Skin of body (tissue), 2 donors: ENCODE results near the gene SHROOM2. TPM values are rescaled to one million over a fixed set of nuclear protein-coding genes. Genes with fewer than 3 reads are reported as not detected.
"Not testable (repeated sequence)": the region's sequence is repeated elsewhere in the genome, so short reads cannot be mapped to it uniquely, and the experiment has no call there.

Experiments used
- DNase-seq: peaks from one replicate; lab custom pipeline; 2025; lab: John Stamatoyannopoulos, UW
- total RNA-seq: library from RNA; depleted of rRNA; stranded (reverse); fragments of >200 nt; gene quantifications from one replicate; pipeline ENCODE4 v1.2.3, GENCODE V29; 2014

SHROOM2 gene
- total RNA-seq, 1 donor from 2014 or later: 3.1 TPM

DNA sequence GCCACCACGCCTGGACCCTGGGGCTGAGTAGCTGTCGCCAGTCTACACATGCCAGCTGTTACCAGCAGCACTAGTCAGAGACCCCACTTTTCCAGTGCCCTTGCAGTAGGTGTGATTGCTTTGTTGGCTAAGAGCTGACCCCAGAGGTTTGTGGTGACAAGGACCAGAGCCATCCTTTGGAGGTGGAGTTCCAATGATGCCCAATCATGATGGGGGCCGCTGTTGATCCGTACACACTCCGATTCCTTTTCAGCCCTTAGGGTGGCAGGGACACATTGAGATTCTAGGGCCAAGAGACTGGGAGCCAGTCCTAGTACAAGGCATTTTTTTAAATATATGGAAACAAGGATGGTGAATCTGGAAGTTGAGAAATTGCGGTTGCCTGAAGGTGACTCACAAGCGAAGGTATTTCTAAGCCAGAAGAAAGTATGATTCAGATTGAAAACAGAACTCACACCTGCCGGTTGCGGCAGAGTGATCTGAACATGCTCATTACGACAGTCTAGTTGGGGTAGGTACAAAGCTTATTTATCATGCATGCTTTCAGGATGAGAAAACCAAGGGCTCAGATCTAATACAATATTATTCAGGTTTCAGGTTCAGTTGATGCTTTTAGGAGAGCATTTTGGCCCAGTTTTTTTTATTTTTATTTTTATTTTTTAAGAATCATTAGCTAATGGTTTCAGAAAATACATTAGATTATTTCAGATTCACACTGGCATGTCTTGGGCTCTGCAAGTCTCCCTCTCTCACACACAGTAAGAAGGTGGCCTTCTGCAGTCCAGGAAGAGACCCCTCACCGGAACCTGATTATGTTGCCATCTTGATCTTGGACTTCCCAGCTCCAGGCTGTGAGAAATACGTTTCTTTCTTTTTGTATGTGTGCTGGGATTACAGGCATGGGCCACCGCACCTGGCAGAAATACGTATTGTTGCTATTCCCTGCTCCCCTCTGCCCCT is 43.4 kb downstream of the SHROOM2 start:
- no peak for DNase-seq

DNA sequence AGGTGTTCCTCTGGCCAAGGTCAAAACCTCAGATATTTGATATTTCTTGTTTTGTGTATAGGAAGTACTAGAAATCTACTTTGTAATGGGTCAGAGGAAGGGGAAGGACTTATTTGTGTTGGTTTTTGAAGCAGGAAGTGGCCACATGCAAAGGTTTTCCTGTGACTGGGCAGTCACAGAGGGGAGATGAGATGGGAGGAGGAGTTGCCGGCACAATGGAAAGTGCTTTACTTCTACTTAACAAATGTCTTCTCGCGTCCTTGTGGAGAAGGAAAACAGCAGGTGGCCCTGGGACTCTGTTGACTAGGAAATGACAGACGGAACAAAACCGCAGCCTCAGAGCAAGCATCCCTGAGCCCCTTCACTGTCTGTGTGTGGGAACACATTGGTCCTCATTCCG is 46.6 kb downstream of the SHROOM2 start:
- no peak for DNase-seq

DNA sequence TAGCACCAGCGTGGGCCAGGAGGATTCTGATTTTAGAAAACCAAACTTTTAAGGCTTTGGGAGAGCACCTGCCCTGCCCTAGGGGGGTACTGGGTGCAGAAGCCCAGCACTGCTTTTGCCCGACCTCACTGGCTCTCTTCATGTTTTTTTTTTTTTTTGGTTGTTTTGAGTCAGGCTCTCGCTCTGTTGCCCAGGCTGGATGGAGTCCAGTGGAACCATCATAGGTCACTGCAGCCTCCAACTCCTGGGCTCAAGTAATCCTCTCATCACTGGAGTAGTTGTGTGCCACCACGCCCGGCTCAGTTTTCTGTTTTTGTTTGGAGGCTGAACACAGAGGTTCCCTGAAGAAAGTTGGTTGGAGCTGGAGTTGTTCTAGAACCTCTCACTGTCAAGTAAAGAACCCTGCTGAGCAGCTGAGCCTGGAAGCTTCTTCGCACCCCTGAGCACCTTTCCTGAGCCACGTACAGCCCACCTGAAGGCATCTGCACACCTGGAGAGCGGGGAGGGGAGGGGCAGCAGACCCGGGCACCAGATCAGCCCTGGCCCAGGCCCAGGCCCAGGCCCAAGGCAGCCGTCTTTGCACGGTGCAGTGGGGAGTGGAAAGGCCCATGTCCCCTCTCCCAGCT is 49.5 kb downstream of the SHROOM2 start:
- no peak for DNase-seq

DNA sequence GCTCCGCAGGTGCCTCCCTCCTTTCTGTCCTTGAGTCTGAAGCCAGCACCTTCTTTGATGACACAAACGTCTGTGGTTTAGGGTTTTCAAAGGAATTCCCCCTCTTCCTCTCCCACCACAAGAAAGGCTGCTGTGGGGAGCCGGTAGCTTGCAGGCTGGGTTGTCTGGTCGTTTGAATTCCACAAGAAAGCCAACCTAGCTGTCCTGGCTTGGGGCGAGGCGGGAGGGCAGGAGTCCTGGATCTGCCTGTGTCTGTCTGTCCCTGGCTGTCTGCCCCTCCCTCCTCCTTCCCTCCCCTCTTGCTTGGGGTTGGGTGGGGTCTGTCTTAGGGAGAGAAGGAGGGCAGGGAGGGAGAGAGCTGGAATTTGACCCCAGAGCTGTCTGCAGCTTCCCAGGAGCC is 56.3 kb downstream of the SHROOM2 start:
- no peak for DNase-seq

DNA sequence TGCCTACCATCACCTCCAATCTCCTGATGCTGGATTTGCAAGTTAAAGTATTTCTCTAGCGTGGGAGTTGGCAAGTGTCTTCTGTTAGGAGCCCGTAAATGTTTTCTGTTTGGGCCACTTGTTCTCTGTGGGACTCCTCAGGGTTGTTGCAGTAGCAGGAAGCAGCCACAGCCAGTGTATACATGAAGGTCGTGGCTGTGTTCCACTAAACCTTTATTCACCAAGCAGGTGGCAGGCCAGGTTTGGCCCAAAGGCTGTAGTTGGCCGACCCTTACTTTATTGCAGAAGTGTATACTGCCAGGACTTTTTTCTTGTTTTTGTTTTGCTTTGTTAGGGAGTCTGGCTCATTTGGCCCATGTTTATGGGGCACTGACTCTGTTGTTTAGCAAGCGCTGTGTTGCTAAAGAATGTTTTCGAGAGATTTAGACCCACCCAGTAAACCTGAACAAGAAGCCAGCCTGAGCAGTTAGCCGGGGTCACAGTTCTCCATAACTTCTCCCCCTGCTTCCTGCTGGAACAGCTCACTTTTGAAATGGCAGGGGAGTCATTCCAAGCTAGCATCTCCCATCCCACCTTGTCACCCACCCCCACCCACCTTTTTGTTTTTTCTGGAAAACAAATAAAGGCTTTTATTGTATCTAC is 58.8 kb downstream of the SHROOM2 start:
- DNase-seq: no peak

DNA sequence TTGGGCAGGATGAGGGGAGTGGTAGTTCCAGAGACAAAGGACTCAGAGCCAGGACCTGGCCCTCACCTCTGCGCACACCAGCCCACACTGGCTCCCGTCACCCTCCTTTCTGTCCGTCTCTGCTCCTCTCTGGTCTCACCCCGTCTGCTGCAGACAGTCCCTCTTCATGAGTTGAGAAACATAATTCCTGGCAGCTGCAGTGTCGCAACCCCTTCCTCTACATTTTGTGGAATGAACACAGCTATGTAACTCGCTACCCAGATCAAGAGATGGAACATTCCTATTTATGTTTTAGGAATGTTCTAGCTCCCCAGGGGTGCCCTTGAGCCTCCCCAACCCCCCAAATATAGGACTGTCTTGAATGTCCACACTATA is 59.3 kb downstream of the SHROOM2 start:
- DNase-seq: no peak

DNA sequence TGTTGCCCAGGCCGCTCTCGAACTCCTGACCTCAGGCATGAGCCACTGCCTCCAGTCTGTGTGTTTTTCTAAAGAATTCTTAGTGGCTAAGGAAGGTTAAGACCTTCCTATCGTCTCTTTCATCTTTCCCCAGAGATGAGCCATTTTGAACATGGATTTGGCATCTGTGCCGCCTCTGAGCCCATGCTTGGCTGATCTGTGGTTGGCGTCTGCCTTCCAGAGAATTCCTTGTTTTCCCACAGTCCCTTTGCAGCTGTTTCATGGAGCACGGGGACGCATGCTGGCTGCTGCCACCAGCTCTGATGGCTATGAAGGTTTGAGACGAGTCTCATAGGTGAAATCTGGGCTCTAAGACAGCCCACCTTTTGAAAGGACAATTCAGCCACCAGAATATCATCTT is 60.4 kb downstream of the SHROOM2 start:
- no peak for DNase-seq

DNA sequence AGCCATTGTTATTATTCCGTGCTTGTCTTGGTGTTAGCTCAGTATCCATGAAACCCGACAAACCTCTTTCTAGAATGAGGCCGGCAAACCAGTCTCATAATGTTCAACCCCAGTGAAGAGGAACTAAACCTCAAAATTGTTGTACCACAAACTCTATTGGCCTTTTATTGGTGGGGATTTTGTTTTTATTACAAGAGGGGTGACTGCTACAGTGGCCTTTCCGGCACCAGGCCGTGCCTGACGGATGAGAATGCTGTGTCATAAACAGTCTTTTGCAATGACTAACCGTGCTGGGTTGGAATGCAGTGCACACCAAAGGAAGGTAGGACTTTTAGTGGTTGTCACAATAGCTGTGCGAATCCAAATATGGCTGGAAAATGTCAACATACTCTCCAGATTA is 60.8 kb downstream of the SHROOM2 start:
- DNase-seq: no peak

DNA sequence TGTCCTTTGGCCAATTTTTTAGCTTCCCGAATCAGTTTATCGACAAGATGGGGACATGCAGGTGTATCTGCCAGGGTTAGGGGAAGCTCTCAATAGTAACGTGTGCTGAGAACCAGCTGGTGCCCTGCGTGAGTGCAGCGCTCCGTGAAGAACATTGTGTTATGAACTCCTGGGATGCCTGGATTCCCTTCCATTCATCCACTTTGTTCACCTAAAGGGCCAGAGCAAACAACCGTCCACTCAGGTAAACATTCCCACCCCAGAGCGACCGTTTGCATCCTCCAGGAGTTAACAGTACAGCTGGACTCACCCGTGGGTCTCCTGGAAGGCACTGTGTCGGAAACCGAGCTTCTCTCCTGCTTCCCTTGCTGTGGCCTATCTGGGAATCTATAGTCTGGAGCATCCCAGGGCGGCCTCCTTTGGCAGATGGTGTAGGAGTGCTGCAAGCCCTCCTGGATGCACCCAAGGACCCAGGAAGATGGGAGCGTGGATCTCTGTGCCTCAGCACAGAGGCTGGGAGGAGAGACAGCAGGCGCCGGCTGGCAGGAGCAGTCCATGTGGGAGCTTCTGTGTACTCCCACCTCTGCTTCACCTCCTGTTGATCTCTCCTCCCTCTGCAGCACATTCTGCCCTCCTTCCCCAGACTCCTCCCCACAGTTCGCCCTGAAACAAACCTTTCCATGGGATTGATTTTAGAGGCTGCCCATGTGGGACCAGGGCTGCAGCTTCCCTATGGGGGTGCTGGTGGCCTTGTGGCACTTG is 62.7 kb downstream of the SHROOM2 start:
- no peak for DNase-seq

DNA sequence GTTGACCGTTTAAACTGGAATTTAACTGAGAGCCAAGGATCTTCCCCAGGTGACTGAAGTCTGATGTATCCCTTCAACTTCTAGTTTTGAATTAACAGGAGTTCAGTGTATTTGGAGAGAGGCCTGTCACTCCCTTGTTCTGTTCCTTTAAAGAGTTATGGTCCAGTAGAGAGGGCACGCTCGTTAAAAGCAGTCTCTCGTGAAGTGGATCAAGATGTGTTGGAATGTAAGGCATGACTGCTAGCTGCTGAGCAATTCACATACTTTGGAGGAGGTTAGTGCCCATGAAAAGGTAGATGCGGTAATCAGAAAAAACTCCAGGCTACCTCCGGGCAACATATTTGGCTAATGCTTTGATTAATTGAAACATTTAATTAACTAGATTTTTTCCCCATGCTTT is 65.7 kb downstream of the SHROOM2 start:
- no peak for DNase-seq

DNA sequence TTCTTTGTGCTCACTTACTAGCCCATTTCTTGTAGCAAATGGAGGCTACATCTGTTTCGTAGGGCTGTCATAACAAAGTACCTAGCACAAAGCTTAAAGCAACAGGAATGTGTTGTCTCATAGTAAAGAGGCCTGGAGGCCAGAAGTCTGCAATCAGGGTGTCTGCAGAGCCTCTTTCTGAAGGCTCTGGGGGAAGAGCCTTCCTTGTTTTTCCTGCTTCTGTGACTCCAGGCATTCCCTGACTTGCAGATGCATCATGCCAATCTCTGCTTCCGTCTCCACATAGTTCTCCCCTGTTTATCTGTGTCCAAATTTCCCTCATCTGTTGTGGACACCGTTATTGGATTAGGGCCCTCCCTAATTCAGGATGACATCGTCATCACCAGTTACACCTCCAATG is 67.1 kb downstream of the SHROOM2 start:
- no peak for DNase-seq

DNA sequence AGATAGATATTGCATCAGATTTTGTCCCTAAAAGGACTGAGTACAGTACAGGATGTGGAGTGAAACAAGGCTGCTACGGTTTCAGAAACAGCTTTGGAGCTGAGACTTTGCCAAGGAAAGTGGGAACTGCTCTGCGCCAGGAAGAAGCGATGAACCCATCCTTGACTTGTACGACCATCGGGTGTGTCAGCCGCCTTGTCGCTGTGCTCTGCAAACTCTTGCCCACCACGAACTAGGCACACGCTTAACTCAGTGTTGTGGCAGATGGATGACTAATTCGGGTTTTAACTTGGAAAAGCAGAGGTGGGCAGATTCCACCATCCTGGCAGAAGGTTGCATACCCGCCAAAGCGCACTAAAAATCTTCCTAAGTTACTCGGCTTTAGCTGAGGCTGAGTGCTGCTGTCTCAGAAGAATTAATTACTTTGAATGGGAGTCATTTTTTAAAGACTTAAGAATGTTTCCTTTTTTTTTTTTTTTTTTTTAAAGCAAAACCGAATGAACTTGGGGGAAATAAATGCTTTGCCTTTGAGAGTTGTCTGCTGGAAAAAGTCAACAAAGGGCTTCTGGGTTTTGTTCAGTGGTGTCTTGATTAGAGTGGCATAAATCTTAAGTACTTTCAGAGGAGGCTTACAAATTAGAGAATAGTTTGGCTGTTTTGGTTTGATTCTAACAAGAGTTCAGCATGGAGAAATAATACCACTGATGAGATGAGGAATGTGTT is 69.5 kb downstream of the SHROOM2 start:
- DNase-seq: no peak

DNA sequence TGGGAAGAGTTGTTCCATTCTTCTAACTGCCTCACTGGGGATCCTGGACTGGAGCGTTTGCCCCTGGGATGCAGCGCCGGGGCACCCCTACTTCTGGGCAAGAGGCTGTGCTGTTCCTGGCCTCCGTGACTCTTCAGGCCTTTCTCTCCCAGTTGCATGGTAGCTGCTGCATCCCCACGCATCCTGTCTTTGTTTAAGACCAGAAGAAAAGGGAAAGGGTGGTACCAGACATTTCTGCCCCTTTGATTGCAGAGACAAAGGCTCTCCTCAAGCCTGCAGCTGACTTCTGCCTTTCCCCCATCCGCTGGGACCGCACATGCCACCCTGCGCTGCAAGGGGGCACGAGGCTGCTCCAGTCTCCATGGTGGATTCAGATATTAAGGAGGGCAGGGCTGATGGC is 70.4 kb downstream of the SHROOM2 start:
- no peak for DNase-seq

DNA sequence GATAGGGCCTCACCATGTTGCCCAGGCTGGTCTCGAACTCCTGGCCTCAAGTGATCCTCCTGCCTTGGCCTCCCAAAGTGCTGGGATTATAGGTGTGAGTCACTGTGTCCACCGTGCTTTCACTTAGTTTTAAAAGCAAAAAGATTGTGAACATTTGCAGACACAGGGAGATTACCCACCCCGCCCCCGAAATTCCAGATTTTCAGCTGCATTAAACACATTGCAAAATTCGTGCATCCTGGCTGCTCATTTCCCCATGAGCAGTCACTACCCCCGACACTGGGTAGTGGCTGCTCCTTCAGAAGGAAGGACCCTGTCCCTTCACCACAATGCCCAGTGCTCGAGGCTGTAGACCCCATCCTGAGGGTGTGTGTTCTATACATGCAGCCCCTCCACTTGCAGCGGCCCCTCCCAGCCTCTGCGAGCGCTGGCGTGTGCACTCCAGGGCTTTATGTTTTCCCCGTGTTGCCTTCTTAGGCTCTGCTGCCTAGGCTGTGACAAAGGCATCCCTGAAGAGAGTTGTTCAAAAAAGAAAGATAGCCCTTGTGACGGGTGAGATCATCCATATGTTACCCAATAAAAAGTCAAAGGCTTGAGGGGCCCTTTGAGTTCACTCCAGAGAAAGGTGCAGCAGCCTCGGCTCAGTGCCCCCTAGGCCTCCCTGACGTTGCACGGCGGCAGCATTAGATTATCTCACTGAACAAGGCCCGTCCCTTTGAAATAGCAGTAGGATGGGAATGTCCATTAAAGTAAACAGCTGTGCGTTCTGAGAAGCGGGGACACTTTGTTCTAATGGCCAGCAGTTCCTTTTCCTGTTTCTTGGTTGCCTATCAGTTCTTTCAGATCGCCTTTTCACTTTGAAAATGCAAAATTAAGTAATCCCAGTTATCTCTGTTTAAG is 71.6 kb downstream of the SHROOM2 start:
- no peak for DNase-seq

DNA sequence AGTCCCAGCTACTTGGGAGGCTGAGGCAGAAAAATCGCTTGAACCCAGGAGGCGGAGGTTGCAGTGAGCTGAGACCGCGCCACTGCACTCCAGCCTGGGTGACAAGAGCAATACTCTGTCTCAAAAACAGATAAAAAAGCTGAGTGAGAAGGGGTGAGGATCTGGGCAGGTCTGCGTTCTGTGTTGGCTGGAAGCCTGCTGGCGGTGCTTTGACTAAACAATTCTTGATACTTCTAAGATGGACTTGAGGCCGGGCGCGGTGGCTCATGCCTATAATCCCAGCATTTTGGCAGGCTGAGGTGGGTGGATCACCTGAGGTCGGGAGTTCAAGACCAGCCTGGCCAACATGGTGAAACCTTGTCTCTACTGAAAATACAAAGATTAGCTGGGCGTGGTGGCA is 72.5 kb downstream of the SHROOM2 start:
- not testable (repeated sequence) for DNase-seq

DNA sequence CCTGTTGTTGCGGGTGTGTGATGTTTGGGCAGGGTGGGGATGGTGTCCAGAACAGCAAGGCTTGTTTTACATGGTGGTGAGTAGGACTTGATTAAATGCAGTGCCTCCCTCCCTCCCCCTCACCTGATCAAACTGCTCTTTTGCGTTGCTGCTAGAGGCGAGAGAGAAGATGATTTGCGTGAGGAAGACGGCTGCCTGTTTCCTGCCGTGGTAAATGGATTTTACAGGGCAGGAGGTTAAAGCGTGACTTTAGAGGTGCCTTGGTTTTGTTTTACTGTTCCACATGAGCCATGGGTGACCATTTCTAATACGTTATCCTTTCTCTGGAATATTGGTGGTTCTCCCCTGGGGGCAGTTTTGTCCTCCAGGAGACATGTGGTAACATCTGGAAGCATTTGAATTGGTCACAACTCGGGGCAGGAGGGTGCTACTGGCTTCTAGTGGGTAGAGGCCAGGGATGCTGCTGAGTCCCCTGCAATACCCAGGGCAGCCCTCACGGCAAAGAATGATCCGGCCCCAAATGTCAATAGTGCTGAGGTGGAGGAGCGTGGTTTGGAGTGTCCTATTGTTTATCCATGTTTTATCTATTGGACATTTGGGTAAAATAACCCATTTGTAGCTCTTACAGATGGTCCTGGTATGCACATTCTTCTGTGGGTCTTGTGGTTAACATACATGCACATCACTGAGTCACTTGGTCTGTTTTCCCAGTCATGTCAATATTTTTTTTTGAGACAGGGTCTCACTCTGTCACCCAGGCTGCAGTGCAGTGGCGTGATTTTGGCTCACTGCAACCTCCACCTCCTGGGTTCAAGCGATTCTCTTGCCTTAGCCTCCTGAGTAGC is 73.7 kb downstream of the SHROOM2 start:
- DNase-seq: no peak

DNA sequence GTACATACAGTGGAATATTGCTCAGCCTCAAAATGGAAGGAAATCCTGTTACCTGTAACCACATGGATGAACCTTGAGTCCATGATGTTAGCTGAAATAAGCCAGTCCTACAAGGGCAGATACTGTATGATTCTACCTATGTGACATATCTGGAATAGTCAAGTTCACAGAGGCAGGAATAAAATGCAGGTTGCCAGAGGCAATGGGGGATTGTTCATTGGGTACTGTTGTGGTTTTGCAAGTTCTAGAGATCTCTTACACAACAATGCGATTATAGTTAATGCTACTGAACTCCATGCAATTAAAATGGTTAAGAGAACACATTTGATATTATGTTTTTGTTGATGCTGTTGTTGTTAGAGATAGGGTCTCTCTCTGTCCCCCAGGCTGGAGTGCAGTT is 74.6 kb downstream of the SHROOM2 start:
- no peak for DNase-seq

DNA sequence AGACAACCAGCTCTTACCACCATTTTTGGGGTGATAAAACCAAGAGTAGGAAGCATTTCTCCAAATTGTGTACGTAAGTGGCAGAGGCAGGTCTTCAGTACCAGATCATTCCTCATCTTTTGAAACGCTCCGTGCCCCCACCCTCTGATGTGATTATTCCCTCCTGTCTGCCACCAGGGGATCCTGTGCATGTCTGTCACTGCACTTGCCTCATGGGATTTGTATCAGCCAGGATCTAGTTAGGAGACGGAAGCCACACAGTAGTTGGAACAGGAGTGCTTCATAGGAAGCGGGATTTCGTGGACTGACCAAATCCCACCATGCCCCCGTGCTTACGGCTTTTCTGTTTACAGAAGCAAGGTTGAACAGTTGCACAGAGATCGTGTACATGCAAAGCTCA is 75.5 kb downstream of the SHROOM2 start:
- no peak for DNase-seq

DNA sequence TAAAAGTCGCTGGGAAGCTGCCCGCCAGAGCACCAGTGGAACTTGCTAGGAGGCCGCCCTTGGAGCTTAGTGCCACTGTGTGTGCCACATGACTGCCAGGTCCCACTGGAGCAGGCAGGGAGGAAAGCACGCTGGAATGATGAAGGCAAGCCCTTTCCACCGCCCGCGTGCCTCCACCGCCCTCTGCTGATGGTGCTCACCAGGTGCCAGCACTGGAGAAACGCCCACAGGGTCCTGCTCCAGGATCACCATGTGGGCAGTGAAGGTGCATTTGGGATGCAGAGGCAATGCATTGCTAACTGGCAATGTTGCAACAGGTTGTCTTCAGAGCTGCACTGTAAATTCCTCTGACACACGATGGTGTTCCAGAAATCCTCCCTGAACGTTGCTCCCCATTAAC is 76.3 kb downstream of the SHROOM2 start:
- DNase-seq: no peak
